Epithelial cell of alveolus of lung (primary cell): ENCODE measurements around the gene CD79A. TPM values are rescaled to one million over a fixed set of nuclear protein-coding genes. Genes with fewer than 3 reads are reported as not detected.

ENCODE experiments used
- total RNA-seq: library from RNA; depleted of rRNA; stranded (reverse); fragments of >200 nt; gene quantifications from 2 replicates; pipeline ENCODE4 v1.2.1, GENCODE V29; 2015

Gene CD79A
- 0.64 and 0.78 TPM in 2 replicates for total RNA-seq

DNA sequence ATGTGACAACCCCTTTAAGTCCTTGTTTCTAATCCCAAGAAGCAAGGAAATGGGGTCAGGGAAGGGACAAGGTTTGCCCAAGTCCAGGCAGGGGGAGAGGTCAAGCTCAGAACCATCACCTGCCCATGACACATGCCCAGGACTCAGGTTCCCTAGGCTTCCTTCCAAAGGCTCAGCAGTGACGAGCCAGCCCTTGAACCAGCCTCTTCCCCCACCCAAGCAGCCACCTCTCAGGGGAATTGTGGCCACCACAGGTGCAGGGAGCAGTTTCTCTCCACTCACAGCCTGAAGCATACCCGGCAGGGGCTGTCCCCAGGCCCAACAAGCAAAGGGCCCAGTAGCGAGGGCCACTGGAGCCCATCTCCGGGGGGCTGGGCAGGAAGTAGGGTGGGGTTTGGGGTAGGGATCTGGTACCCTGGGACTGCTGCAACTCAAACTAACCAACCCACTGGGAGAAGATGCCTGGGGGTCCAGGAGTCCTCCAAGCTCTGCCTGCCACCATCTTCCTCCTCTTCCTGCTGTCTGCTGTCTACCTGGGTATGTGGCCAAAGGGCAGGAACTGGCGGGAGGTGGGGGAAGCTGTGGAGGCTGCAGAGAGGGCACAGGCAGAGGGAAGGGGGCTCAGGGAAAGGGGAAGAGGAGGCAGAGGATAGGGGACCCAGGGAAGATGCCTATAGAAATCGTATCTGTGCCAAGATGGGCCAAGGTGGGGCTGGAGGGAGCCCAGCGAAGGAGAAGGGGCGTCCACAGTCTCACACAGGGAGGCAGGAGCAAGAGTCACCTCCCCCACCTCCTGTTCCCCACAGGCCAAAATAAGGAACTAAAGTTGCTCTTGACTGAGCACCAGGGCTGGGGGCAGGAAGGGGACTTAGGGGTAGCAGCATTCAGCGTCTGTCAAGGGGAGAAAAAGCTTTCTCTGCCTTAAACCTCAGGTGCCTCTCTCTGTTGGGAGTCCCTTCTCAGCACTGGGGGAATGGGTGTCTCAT is at the start of gene CD79A:
Gene CD79A (plus strand): TSS at position 433 of the 986 bp plus-strand sequence. CDS start 26 bp downstream, at position 459.

DNA sequence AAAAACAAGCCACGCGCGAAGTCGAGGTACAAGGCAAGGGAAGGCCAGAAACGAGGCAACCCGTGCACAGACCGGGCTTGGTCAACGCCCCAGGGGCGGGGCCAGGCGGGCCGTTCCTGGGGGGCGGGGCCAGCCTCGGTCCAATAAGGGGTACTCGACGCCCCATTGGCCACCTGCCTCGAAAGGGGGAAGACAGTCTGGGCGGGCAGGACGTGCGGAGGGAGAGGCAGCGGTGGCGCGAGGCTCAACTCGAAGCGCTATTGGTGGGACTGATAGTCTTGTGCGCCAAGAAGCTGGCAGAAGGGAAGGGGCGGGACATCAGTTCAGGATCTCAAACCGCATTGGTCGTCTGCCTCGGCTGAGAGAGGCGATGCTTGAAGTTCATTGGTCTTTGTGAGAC is 32.5 kb upstream of the CD79A start, which contains the start of gene LYPD4:
Gene LYPD4 (minus strand): TSS at position 83 of the 400 bp plus-strand sequence. CDS start 5,398 bp downstream, outside the sequence.

DNA sequence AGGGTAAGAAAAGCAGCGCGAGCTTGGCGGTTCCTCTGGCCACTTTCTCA is 32.3 kb upstream of the CD79A start, which contains the start of gene DMRTC2:
Gene DMRTC2 (plus strand): TSS at position 42 of the 50 bp plus-strand sequence. CDS start 2,387 bp downstream, outside the sequence.

DNA sequence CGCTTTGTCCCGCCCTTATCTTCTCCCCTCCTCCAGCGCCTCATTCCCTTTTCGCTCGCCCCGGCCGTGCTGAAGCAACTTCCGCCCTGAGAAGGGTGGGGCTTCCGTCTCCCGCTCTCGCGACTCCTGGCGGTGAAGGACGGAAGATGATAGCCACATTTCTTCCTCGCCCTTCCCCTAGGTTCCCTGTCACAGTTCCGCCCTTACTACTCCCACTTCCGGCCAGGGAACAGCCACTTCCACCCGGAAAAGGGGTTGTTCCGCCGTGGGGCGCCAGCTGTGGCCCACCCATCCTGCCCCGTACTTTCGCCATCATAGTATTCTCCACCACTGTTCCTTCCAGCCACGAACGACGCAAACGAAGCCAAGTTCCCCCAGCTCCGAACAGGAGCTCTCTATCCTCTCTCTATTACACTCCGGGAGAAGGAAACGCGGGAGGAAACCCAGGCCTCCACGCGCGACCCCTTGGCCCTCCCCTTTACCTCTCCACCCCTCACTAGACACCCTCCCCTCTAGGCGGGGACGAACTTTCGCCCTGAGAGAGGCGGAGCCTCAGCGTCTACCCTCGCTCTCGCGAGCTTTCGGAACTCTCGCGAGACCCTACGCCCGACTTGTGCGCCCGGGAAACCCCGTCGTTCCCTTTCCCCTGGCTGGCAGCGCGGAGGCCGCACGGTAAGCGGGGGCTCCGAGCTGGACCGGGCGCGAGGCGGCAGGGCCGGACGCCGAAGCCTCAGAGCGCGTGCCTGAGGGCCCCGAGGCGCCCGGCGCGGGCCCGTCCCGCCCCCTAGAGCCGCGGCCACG is 17.3 kb upstream of the CD79A start, which contains the start of gene RPS19:
Gene RPS19 (plus strand): TSS at position 638 of the 801 bp plus-strand sequence. CDS start 520 bp downstream, outside the sequence.

DNA sequence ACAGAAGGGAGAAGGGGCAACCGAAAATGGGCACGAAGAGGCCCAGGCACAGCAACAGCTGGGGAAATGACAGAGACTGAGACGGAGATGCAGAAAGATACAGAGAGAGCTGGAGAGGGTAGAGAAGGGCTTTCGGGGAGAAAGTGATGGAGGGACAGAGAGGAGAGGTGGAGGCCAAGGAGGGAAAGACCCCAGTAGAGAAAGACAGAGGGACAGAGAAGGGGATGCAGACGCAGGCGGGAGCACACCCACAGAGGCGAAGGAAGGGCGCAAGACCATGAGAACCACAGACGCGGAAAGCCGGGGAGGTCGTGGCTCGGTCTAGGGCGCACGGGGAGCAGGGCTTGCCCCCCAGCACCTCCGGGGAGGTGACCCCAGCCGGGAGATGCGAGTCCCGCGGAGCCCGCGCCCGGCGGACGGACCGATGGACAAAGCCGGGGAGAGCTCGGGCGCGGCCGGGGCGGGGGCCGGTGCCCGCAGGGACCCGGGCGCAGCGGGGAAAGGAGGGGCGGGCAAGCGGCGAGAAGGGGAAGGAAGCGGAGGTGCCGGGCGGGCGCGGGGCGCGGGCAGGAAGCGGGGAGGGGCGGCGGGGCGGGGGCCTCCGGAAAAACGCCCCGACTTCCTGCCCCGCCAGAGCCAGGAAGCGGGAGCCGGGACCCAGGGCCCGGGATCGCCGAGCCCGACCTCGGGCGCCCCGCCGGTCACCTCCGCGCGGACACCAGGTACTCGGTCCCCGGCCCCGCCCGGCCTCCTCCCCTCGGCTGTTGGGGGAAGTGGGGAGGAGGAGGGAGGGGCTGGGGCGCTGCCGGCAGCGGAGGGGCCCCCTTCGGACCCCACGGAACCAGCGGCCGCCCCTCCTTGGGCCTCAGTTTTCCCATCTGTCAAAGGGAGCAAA is 5.7 kb downstream of the CD79A start, which contains the start of gene ARHGEF1:
Gene ARHGEF1 (plus strand): TSS at position 617 of the 895 bp plus-strand sequence. CDS start 4,899 bp downstream, outside the sequence.

DNA sequence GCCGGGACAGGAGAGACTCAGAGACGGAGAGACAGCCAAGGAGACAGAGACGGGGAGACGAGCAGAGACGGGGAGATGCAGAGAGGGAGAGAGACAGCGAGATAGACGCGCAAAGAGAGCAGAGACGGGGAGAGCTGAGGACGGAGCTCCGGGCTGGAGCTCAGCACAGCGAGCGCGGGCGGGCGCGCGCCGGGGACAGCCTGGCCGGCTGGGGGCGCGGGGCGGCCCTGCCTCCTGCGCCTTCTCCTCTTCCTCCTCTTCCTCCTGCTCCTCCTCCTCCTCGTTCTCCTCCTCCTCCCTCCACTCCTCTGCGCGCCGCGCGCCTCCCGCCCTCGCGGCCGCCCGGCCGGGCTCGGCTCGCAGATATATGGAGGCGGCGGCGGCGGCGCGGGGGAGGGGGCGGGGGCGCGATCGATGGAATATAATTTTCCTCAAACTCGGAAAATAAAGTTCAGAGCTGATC is 51.2 kb downstream of the CD79A start, which contains the start of gene ERFL:
Gene ERFL (minus strand): TSS at position 229 of the 463 bp plus-strand sequence. CDS start 15,530 bp downstream, outside the sequence.

Other genes with a start within 250 kb of the CD79A start
- gene CEACAM7, start 189.0 kb upstream of the CD79A start, total RNA-seq: not detected in 2 replicates
- not detected in 2 replicates for gene CEACAM5, start 168.7 kb upstream of the CD79A start, total RNA-seq
- not detected in 2 replicates for gene CEACAM6, start 121.7 kb upstream of the CD79A start, total RNA-seq
- gene CEACAM3, start 80.7 kb upstream of the CD79A start, total RNA-seq: not detected in 2 replicates
- gene LYPD4, start 32.6 kb upstream of the CD79A start, total RNA-seq: not detected in 2 replicates
- gene DMRTC2, start 32.2 kb upstream of the CD79A start, total RNA-seq: not detected in 2 replicates
- 1,320 and 2,728 TPM in 2 replicates for gene RPS19, start 17.0 kb upstream of the CD79A start, total RNA-seq
- gene ARHGEF1, start 5.9 kb downstream of the CD79A start, total RNA-seq: 48.1 and 79.3 TPM in 2 replicates
- 0.13 TPM in 1 of 2 replicates, not detected in the other for gene ERFL, start 51.2 kb downstream of the CD79A start, total RNA-seq
- gene RABAC1, start 82.0 kb downstream of the CD79A start, total RNA-seq: 260 and 376 TPM in 2 replicates
- gene ATP1A3, start 117.0 kb downstream of the CD79A start, total RNA-seq: 0.13 and 0.16 TPM in 2 replicates
- gene GRIK5, start 192.9 kb downstream of the CD79A start, total RNA-seq: 0.39 and 2.6 TPM in 2 replicates
- 12.4 and 18.9 TPM in 2 replicates for gene ZNF574, start 198.9 kb downstream of the CD79A start, total RNA-seq